ENCODE measurements around the gene MUC4.

DNA sequence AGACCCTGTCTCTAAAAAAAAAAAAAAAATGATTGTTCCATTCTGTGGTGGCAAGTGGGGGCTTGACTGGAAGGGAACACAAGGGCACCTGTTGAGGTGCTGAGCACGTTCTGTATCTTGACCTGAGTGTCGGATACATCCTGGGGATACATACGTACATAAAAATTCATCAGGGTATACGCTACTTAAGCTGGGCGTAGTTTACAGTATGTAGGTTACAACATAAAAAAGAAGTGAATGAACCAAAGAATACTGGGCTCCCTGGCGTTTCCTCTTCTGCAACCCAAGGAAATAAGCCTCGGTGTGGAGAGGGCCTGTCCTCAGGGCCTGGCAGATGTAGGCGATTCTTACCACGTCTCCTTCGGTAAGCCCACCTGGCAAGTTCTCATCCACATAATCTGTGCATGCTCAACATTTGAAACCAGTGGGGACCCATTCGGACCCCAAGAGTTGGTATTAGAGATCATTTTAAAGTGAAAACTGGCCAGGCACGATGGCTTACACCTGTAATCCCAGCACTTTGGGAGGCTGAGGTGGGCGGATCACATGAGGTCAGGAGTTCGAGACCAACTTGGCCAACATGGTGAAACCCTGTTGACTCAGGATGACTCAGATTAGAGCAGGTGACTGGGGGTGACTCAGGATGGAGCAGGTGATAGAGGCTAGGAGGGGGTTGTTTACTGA lies 96.0 kb downstream of the MUC4 start:
- TF ChIP-seq, protein P1, sequence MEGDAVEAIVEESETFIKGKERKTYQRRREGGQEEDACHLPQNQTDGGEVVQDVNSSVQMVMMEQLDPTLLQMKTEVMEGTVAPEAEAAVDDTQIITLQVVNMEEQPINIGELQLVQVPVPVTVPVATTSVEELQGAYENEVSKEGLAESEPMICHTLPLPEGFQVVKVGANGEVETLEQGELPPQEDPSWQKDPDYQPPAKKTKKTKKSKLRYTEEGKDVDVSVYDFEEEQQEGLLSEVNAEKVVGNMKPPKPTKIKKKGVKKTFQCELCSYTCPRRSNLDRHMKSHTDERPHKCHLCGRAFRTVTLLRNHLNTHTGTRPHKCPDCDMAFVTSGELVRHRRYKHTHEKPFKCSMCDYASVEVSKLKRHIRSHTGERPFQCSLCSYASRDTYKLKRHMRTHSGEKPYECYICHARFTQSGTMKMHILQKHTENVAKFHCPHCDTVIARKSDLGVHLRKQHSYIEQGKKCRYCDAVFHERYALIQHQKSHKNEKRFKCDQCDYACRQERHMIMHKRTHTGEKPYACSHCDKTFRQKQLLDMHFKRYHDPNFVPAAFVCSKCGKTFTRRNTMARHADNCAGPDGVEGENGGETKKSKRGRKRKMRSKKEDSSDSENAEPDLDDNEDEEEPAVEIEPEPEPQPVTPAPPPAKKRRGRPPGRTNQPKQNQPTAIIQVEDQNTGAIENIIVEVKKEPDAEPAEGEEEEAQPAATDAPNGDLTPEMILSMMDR (IDR thresholded peaks at IDR 0.05), result no peak
- no peak for TF ChIP-seq ZFX (IDR thresholded peaks at IDR 0.05; ENCODE audit: borderline replicate concordance)
